ENCODE measurements around the gene KCNJ16.

Gene KCNJ16

DNA sequence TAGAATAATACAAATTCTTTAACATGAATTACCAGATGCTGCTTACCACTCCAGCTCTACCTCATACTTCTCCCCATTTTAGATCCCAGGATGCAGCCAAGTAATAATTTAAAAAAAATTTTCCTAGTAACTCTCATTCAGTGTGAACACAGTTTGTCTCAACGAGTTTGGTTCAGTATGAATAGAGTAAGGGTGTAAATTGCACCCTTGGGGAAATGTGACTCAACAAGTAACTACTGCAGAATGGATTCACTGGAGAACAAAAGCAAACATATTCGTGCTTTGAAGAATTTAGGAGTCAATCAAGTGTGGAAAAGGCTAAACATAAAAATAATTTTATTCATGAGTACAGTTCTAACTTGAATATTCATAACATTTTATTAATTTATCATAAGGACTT, 23.0 kb downstream of the KCNJ16 start:
- DNase-seq (ENCODE audit: low read depth): no peak

GRCh38 chr17:70099294-70099693, 24.3 kb downstream of the KCNJ16 start:
- DNase-seq (ENCODE audit: low read depth): no peak

DNA sequence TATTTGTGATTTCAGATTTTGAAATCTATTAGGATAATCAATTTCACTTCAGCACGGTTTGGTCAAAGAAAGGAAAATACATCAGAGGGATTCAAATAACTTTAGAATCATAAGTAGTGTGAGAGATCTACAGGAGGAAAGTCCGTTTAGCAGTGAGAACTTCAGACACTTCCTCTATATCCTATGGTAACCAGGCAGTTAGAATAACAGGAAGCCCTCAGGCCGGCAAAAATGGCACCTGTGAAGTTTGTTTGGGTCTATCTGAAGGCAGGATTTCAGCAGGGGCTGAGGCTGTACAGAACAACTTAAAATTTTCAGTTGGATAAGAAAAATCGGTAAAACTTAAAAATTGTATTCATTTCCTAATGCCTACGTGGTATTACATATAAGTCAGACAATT, 24.9 kb downstream of the KCNJ16 start:
- no peak for DNase-seq (ENCODE audit: low read depth)

DNA sequence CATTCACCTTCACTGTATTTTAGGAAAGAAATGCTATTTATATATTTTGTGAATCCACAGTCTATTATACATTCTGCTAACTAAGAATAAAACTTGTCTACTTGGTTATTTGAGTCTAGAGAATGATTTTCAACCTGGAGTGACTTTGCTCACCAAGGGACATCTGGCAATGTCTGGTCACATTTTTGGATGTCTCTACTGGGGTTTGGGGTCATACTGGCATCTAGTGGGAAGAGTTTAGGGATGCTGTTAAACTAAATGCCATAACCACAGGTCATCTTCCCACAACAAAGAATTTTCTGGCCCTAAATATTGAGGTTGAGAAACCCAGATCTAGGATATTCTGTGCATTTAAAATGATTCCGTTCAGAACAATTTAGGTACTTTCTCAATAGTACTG, 26.0 kb downstream of the KCNJ16 start:
- no peak for DNase-seq (ENCODE audit: low read depth)

- DNase-seq (ENCODE audit: low read depth): no peak
These were observed 27.5 kb downstream of the KCNJ16 start for GRCh38 chr17:70102531-70102930.

GRCh38 chr17:70104791-70105523, 29.9 kb downstream of the KCNJ16 start:
- DNase-seq (ENCODE audit: low read depth): no peak

DNA sequence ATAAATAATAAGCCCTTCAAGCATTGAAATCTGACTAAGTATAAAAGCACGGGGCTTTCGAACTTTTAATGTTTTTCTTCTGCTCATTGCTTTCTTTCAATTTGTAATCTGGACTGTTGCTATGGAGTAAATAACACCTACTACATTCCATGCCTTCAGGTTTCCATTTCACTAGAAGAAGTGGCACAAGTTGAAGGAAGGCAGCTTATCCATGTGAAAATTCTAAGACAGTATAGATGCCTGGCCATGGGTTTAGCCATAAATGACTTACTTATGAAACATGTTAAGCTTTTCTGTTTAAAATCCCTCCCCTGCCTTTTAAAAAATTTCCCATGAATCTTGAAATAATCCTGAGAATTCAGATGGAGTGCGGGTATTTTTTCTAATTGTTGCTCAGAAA, 30.6 kb downstream of the KCNJ16 start:
- DNase-seq (ENCODE audit: low read depth): no peak

- no peak for DNase-seq (ENCODE audit: low read depth)
These were observed 31.5 kb downstream of the KCNJ16 start for GRCh38 chr17:70106551-70106950.

DNA sequence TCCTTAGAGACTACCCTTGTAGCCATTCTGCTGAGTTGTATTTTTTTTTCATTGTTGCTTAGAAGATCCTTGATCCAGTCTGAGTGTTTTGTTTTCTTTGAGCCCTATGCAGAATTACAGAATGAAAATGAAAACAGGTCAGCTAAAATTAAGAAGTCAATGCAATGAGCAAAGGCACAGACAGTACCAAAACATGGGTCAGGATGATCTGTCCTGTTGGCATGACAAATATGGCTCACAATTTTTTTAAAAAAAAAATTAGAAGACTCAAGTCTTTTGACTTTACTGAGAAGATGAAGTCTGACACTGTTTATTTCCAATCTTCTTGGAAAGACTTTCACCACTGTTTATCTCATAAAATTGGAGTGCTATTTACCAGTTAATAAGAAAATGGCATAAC, 32.4 kb downstream of the KCNJ16 start:
- DNase-seq (ENCODE audit: low read depth): no peak

DNA sequence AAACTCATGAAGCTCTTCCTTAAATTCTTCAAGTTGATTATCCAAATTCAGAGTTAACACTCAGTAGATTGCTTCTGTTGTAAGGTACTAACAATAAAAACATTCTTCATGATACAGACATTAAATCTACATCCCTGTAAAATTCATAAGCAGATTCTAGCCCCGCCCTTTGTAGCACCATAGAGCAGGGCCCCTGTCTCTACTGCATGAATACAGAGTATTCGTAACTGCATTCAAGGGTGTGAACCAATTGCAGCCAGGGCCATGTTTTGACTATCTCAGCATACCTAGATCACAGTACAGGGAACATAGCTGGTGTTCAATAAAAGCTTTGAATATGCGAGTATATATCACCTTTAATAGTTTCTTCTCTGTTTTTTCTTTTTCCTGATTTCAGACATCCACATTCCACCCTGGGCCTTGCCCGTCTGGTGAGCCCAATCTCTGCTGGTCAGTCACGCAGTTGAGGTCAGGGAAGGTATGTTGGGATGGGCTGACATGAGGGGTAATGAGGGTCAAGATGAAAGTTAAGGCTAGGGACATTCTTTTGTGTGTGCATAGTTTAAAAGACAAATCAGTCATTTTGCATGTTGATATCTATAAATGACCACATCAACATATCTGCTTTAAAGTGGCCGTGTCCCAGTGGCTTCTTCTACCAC, 33.0 kb downstream of the KCNJ16 start:
- no peak for DNase-seq (ENCODE audit: low read depth)

- no peak for DNase-seq (ENCODE audit: low read depth)
These were observed 34.5 kb downstream of the KCNJ16 start for GRCh38 chr17:70109497-70109896.

GRCh38 chr17:70110443-70110880, 35.4 kb downstream of the KCNJ16 start:
- no peak for DNase-seq (ENCODE audit: low read depth)

GRCh38 chr17:70111201-70111600, 36.2 kb downstream of the KCNJ16 start:
- DNase-seq (ENCODE audit: low read depth): no peak

GRCh38 chr17:70114405-70114804, 39.4 kb downstream of the KCNJ16 start:
- no peak for DNase-seq (ENCODE audit: low read depth)

GRCh38 chr17:70115126-70115525, 40.1 kb downstream of the KCNJ16 start:
- no peak for DNase-seq (ENCODE audit: low read depth)

DNA sequence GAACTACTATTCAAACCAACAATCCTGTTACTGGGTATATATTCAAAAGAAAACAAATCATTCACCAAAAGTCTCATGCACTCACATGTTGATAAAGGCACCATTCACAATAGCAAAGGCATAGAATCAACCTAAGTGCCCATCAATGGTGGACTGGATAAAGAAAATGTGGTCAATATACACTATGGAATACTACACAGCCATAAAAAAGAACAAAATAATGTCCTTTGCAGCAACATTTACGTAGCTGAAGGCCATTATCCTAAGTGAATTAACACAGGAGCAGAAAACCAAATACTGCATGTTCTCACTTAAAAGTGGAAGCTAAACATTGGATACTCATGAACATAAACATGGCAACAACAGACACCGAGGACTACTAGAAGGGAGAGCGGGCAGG, 41.9 kb downstream of the KCNJ16 start:
- no peak for DNase-seq (ENCODE audit: low read depth)

GRCh38 chr17:70119545-70119944, 44.5 kb downstream of the KCNJ16 start:
- no peak for DNase-seq (ENCODE audit: low read depth)

DNA sequence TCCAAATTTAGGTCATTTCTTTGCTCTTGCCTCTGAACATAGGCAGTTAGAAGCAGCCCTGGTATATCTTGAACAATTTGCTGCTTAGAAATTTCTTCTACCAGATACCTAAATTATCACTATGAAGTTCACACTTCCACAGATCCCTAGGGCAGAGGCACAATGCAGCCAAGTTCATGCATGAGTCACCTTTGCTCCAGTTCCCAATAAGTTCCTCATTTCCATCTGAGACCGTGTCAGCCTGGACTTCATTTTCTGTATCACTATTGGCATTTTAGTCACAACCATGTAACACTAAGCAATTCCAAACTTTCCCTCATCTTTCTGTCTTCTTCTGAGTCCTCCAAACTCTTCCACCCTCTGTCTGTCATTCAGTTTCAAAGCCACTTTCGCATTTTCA, 45.0 kb downstream of the KCNJ16 start:
- DNase-seq (ENCODE audit: low read depth): no peak

DNA sequence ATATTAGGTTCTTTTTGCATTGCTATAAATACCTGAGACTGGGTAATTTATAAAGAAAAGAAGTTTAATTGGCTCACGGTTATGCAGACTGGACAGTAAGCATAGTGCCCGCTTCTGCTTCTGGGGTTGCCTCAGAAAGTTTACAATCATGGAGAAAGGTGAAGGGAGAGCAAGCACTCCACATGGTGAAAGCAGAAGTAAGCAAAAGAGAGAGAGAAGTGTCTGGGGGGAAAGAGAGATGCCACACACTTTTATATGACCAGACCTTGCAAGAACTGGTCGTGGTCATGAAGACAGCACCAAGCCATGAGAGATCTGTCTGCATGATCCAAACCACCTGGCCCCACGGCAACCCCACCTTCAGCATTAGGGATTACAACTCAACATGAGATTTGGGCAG, 45.4 kb downstream of the KCNJ16 start:
- no peak for DNase-seq (ENCODE audit: low read depth)

DNA sequence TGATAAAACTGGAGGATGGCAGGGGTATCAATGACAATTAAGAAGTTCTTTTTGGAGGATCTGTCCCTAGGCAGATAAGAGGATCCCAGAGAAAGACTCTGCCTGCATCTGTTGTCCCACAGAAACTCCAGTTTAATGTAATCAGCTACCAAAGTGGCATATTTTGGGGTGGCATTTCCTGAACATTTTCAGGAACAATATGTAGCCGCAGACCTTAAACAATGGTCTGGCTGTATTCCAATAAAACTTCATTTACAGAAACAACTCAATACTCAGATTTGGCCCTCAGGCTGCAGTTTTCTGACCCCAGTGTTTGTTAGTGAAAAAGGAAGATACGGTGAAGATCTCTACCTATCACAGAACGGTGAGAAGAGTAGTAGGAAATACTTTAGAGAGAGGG, 46.1 kb downstream of the KCNJ16 start:
- DNase-seq (ENCODE audit: low read depth): no peak

DNA sequence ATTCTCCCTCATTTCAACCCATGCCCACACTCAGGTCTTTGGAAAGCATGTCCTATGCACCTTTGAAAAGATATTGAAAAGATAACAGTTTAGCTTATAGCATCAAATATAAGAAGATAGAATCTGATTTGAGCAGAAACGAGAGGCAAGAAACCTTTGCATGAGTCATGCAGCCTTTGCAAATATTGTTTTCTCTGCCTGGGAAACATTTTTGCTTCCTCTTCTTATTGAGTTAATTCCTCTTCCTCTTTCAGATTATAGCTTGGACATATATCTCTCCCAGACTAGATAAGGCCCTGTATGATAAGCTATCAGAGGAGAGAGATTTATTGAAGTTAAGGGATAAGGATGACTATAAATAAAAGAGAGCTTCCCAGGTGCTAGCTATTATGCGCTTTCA, 48.2 kb downstream of the KCNJ16 start:
- DNase-seq (ENCODE audit: low read depth): no peak

DNA sequence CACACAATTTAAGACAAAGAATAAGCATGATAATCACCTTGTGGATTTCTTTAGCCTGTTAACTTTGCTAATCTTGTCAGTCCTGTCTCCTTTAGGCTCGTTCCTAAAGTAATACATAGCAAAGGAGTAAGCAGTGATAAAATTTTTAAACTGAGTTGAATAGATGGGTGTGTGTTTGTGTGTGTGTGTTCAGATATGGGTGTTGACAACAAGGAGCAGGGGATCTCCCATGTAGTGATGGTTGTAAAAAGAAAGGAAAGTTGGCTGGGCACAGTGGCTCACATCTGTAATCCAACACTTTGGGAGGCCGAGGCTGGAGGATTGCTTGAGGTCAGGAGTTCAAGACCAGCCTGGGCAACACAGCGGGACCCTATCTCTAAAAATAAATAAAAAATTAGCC, 49.7 kb downstream of the KCNJ16 start:
- DNase-seq (ENCODE audit: low read depth): no peak

GRCh38 chr17:70127221-70127873, 52.3 kb downstream of the KCNJ16 start:
- no peak for DNase-seq (ENCODE audit: low read depth)

All from stimulated activated CD4-positive, alpha-beta T cell treated with anti-CD3 and anti-CD28 coated beads, Interleukin-2, amount 100 ng/mL, for 4 hours (primary cell).